Uterus (tissue), 2 donors: Measurements from ENCODE around the gene ACAD10.

Experiments used
- CTCF ChIP-seq, 4 experiments: fragments of 200-600 bp in 2 of 4; fragments of 450-650 bp in 2 of 4; sonication (generic) in 2 of 4; IDR thresholded peaks; one replicate each; pipeline ENCODE4 v1.5.1; 2016 to 2019; ENCODE audit warnings: antibody characterized with exemption in 4 of 4, mild to moderate bottlenecking in 2 of 4, moderate library complexity in 1 of 4
- POLR2A ChIP-seq, 2 donors: fragments of 450-650 bp; IDR thresholded peaks; one replicate each; pipeline ENCODE4 v1.6.1; 2016; ENCODE audit warnings: antibody characterized with exemption in 2 of 2, mild to moderate bottlenecking in 1 of 2, moderate library complexity in 1 of 2

- no peak for TF ChIP-seq CTCF (IDR thresholded peaks at IDR 0.05)
- TF ChIP-seq POLR2A (IDR thresholded peaks at IDR 0.05), result no peak
These were observed 32.3 kb upstream of the ACAD10 start for GRCh38 chr12:111653596-111653995.
